Measurements from ENCODE around the gene NF2. TPM values are rescaled to one million over a fixed set of nuclear protein-coding genes. Genes with fewer than 3 reads are reported as not detected.
"Not testable (repeated sequence)": the region's sequence is repeated elsewhere in the genome, so short reads cannot be mapped to it uniquely, and the experiment has no call there.

Gene NF2
- total RNA-seq, 1 experiment from 2014 or later = 50.9 TPM

GRCh38 chr22:29596408-29596807 lies 7.0 kb upstream of the NF2 start:
- Histone ChIP-seq H3K9ac (ENCODE audit: extremely low read depth, insufficient read length, low read length) (no peak overlapping the region), H3T11ph (ENCODE audit: low read length) (no peak overlapping the region), H2BK15ac (ENCODE audit: low read depth, low read length) (no peak overlapping the region), H3K23ac (ENCODE audit: insufficient read length, low read depth, low read length) (no peak overlapping the region), H3K27ac (ENCODE audit: insufficient read length, low read depth, low read length) (no peak overlapping the region), H2BK20ac (ENCODE audit: low read depth, low read length, poor library complexity, severe bottlenecking) (no peak overlapping the region), H2BK12ac (ENCODE audit: insufficient read length, low read depth, low read length) (no peak overlapping the region), H4K91ac (ENCODE audit: insufficient read length, low read depth, low read length) (no peak overlapping the region), H2AFZ (ENCODE audit: low read length) (no peak overlapping the region), H2BK5ac (ENCODE audit: insufficient read length, low read length) (no peak overlapping the region), H4K20me1 (ENCODE audit: control insufficient read depth, insufficient read depth, insufficient read length) (no peaks in the 10 kb centered on the region), H3K18ac (ENCODE audit: insufficient read length, low read depth, low read length) (no peak overlapping the region), H3K23me2 (ENCODE audit: insufficient read length, low read depth, low read length, poor library complexity, severe bottlenecking) (no peaks in the 10 kb centered on the region), H3K4ac (ENCODE audit: low read depth, low read length) (no peak overlapping the region), H3K4me2 (ENCODE audit: insufficient read depth, insufficient read length, low read length) (no peak overlapping the region), H3K79me1 (ENCODE audit: insufficient read depth, low read depth, low read length, poor library complexity, severe bottlenecking) (no peaks in the 10 kb centered on the region), H2BK120ac (ENCODE audit: low read depth, low read length, poor library complexity, severe bottlenecking) (no peak overlapping the region), H4K8ac (replicated peaks; ENCODE audit: insufficient read length, low read depth, low read length) (no peak overlapping the region), H4K5ac (ENCODE audit: insufficient read length, low read depth, low read length) (no peak overlapping the region), H3K56ac (ENCODE audit: insufficient read length, low read depth, low read length) (no peak overlapping the region), H3K4me1 (ENCODE audit: insufficient read depth, low read length) (no peaks in the 10 kb centered on the region), H3K9me3 (ENCODE audit: control insufficient read depth, low read depth, low read length) (no peaks in the 10 kb centered on the region), H2AK5ac (ENCODE audit: insufficient read length, low read length) (no peak overlapping the region), H3K27me3 (ENCODE audit: insufficient read depth, low read length) (no peaks in the 10 kb centered on the region), H3K79me2 (ENCODE audit: insufficient read depth, low read length) (no peaks in the 10 kb centered on the region), H3K14ac (ENCODE audit: insufficient read depth, low read length) (no peak overlapping the region)
- H3K36me3 Mint-ChIP-seq (ENCODE audit: insufficient read depth in 1 of 3, low read depth in 3 of 3) = no peaks in the 10 kb centered on the region; a peak in 1 of 7 replicates
- TF ChIP-seq CTCF (conservative IDR thresholded peaks at IDR 0.05) = no peak
- WGBS (ENCODE audit: extremely low coverage, insufficient read length, low lambda C conversion rate) = no CpG with 5 or more reads among the region's 10 CpGs
- 0 out of 2 replicates have a peak, but pooled peaks cover 2% of the 10 kb centered on the region for H3K27me3 Mint-ChIP-seq (ENCODE audit: low read depth)
- no peak overlapping the region for H3K27ac Mint-ChIP-seq
- DNase-seq = no peak
- H3K4me1 Mint-ChIP-seq = 0 out of 4 replicates have a peak, but pooled peaks cover 0 to 2% of the 10 kb centered on the region in 2 experiments
- H3K4me3 Mint-ChIP-seq = no peak overlapping the region
- no peaks in the 10 kb centered on the region; a peak in 1 of 5 replicates for H3K9me3 Mint-ChIP-seq

- not testable (repeated sequence) for H3K14ac ChIP-seq (ENCODE audit: insufficient read depth, low read length); H3T11ph ChIP-seq (ENCODE audit: low read length); H3K27ac ChIP-seq (ENCODE audit: insufficient read length, low read depth, low read length); H3K23me2 ChIP-seq (ENCODE audit: insufficient read length, low read depth, low read length, poor library complexity, severe bottlenecking); H3K9me3 ChIP-seq (ENCODE audit: control insufficient read depth, low read depth, low read length); H3K56ac ChIP-seq (ENCODE audit: insufficient read length, low read depth, low read length); H3K79me2 ChIP-seq (ENCODE audit: insufficient read depth, low read length); H4K8ac ChIP-seq (replicated peaks; ENCODE audit: insufficient read length, low read depth, low read length); H2BK120ac ChIP-seq (ENCODE audit: low read depth, low read length, poor library complexity, severe bottlenecking); H2AK5ac ChIP-seq (ENCODE audit: insufficient read length, low read length); H3K79me1 ChIP-seq (ENCODE audit: insufficient read depth, low read depth, low read length, poor library complexity, severe bottlenecking); H2AFZ ChIP-seq (ENCODE audit: low read length); H3K27me3 ChIP-seq (ENCODE audit: insufficient read depth, low read length); H3K4me3 Mint-ChIP-seq; H4K91ac ChIP-seq (ENCODE audit: insufficient read length, low read depth, low read length); H3K4me2 ChIP-seq (ENCODE audit: insufficient read depth, insufficient read length, low read length); H2BK20ac ChIP-seq (ENCODE audit: low read depth, low read length, poor library complexity, severe bottlenecking); H3K9me3 Mint-ChIP-seq; H3K27me3 Mint-ChIP-seq (ENCODE audit: low read depth); H3K23ac ChIP-seq (ENCODE audit: insufficient read length, low read depth, low read length); H3K4ac ChIP-seq (ENCODE audit: low read depth, low read length); H3K27ac Mint-ChIP-seq; H3K4me1 ChIP-seq (ENCODE audit: insufficient read depth, low read length); H2BK5ac ChIP-seq (ENCODE audit: insufficient read length, low read length); H4K20me1 ChIP-seq (ENCODE audit: control insufficient read depth, insufficient read depth, insufficient read length); H3K4me1 Mint-ChIP-seq; H3K9ac ChIP-seq (ENCODE audit: extremely low read depth, insufficient read length, low read length); H3K36me3 Mint-ChIP-seq (ENCODE audit: insufficient read depth in 1 of 3, low read depth in 3 of 3); H2BK12ac ChIP-seq (ENCODE audit: insufficient read length, low read depth, low read length); H2BK15ac ChIP-seq (ENCODE audit: low read depth, low read length); H3K18ac ChIP-seq (ENCODE audit: insufficient read length, low read depth, low read length); H4K5ac ChIP-seq (ENCODE audit: insufficient read length, low read depth, low read length)
- peak; percentile 44 for DNase-seq
- no CpG with 5 or more reads among the region's 57 CpGs for WGBS (ENCODE audit: extremely low coverage, insufficient read length, low lambda C conversion rate)
Observed at GRCh38 chr22:29597871-29598683, 5.4 kb upstream of the NF2 start.

All from H9 (cell line).